Breast epithelium (tissue), 4 donors: ENCODE results near the gene MGAM2. TPM values are rescaled to one million over a fixed set of nuclear protein-coding genes. Genes with fewer than 3 reads are reported as not detected.

Experiments
- DNase-seq, 2 donors: peaks; one replicate each; pipeline ENCODE4 v3.0.0-alpha.2; 2019; ENCODE audit warnings: low spot score in 2 of 2
- H3K27ac ChIP-seq, 2 donors: fragments of 200-600 bp; sonication (generic) in 1 of 2; one replicate each; pipeline ENCODE4 v1.5.1; 2016 to 2019; ENCODE audit warnings: mild to moderate bottlenecking in 1 of 2
- H3K27me3 ChIP-seq, 2 donors: fragments of 200-600 bp; sonication (generic) in 1 of 2; one replicate each; pipeline versions ENCODE4 v1.5.1 to v1.6.0; 2017 to 2019; ENCODE audit warnings: control low read depth in 1 of 2, mild to moderate bottlenecking in 1 of 2
- H3K36me3 ChIP-seq: fragments of 200-600 bp; one replicate; pipeline ENCODE4 v1.5.1; 2019
- H3K4me1 ChIP-seq, 2 donors: fragments of 200-600 bp; sonication (generic); one replicate each; pipeline ENCODE4 v1.5.1; 2016 to 2019; ENCODE audit warnings: control low read depth in 1 of 2
- H3K4me3 ChIP-seq, 3 donors: fragments of 200-600 bp; sonication (generic); 1 replicate in 2 of 3; 2 replicates in 1 of 3; pipeline ENCODE4 v1.5.1; 2016 to 2019; ENCODE audit warnings: mild to moderate bottlenecking in 3 of 3, moderate library complexity in 2 of 3
- H3K9me3 ChIP-seq, 2 donors: fragments of 200-600 bp; sonication (generic) in 1 of 2; one replicate each; pipeline ENCODE4 v1.5.1; 2016 to 2019; ENCODE audit warnings: control low read depth in 1 of 2
- POLR2A ChIP-seq: fragments of 450-650 bp; IDR thresholded peaks from one replicate; pipeline ENCODE4 v1.6.1; 2016; ENCODE audit warnings: antibody characterized with exemption, mild to moderate bottlenecking, moderate library complexity
- POLR2AphosphoS5 ChIP-seq, 3 donors: sonication (generic); formaldehyde crosslinking; IDR thresholded peaks; one replicate each; pipeline ENCODE4 v1.6.1; 2017; ENCODE audit warnings: antibody characterized with exemption in 3 of 3
- intact Hi-C: fragments of 100-400 bp; cut with DNase I; formaldehyde crosslinking; loops from one replicate; pipeline ENCODE4 v1.15.1; 2023; ENCODE audit warnings: low total_unique reads
- total RNA-seq, 3 donors: library from RNA; depleted of rRNA; stranded (reverse); fragments of >200 nt; gene quantifications; one replicate each; pipeline ENCODE4 v1.1.0, GENCODE V29; 2016
- TF ChIP-seq, protein P1 (sequence below), 3 donors: fragments of 450-650 bp; IDR thresholded peaks; one replicate each; pipeline ENCODE4 v1.5.1; 2016 to 2017; ENCODE audit warnings: antibody characterized with exemption in 3 of 3, mild to moderate bottlenecking in 3 of 3, moderate library complexity in 3 of 3

The MGAM2 gene
- total RNA-seq, 3 donors from 2014 or later = under 0.01 to 2.9 (median 2.3) TPM

DNA sequence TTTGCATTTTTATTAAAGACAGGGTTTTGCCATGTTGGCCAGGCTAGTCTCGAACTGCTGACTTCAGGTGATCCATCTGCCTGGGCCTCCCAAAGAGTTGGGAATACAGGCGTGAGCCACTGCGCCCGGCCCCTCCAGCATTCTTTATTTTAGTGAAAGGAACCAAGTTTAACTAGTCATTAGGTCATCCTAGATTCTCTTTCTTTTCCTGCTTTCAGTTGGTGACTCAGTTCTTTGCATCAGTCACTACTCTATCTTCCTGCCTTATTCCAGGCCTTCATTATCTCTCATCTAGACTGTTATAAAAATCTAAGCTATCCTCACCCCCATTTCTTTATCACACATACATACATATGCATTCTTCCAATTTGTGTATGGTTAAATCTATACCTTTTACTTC is 82.7 kb downstream of the MGAM2 start:
- no peaks in the 10 kb centered on the region for H3K27me3 ChIP-seq
- DNase-seq = no peak
- no peak overlapping the region for H3K27ac ChIP-seq
- TF ChIP-seq POLR2A = no peak
- TF ChIP-seq, protein P1, sequence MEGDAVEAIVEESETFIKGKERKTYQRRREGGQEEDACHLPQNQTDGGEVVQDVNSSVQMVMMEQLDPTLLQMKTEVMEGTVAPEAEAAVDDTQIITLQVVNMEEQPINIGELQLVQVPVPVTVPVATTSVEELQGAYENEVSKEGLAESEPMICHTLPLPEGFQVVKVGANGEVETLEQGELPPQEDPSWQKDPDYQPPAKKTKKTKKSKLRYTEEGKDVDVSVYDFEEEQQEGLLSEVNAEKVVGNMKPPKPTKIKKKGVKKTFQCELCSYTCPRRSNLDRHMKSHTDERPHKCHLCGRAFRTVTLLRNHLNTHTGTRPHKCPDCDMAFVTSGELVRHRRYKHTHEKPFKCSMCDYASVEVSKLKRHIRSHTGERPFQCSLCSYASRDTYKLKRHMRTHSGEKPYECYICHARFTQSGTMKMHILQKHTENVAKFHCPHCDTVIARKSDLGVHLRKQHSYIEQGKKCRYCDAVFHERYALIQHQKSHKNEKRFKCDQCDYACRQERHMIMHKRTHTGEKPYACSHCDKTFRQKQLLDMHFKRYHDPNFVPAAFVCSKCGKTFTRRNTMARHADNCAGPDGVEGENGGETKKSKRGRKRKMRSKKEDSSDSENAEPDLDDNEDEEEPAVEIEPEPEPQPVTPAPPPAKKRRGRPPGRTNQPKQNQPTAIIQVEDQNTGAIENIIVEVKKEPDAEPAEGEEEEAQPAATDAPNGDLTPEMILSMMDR (IDR thresholded peaks at IDR 0.05) = no peak
- TF ChIP-seq POLR2AphosphoS5 (IDR thresholded peaks at IDR 0.05) = no peak
- no peak overlapping the region for H3K4me3 ChIP-seq
- no peaks in the 10 kb centered on the region for H3K4me1 ChIP-seq
- no peaks in the 10 kb centered on the region for H3K36me3 ChIP-seq
- intact Hi-C loops = no loop called here
- H3K9me3 ChIP-seq = no peaks in the 10 kb centered on the region

DNA sequence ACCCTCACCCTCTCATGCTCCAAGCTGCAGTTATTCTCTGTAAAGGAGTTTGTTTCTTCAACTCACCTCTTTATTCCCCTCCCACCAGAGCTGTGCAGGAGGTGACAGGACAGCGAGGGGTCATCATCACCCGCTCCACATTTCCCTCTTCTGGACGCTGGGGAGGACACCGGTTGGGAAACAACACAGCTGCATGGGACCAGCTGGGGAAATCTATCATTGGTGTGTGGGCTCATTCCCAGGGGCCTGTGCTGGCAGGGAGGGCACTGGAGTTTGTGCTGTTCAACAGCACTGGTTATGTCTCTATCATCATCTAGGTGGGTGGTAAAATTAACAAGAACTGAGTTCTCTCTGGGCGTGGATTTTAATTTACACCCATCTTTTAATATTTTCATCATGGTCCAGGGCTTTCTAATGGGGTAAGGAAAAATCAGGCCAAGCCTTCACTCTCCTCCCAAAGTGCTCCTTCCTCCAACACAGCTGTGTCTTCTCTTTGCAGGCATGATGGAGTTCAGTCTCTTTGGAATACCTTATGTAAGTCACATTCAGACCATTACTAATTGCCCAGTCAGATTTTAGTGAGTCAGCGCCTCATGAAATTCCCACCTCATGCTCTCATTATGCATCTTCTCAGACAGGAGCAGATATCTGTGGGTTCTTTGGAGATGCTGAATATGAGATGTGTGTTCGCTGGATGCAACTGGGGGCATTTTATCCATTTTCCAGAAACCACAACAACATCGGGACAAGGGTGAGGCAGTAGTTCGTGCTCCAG is 84.7 kb downstream of the MGAM2 start:
- TF ChIP-seq POLR2AphosphoS5 (IDR thresholded peaks at IDR 0.05) = no peak
- TF ChIP-seq, protein P1 (IDR thresholded peaks at IDR 0.05) = no peak
- intact Hi-C loops = no loop called here
- H3K27me3 ChIP-seq = no peaks in the 10 kb centered on the region
- H3K4me3 ChIP-seq = no peak overlapping the region
- H3K27ac ChIP-seq = no peak overlapping the region
- no peaks in the 10 kb centered on the region for H3K9me3 ChIP-seq
- no peaks in the 10 kb centered on the region for H3K4me1 ChIP-seq
- no peak for DNase-seq
- no peaks in the 10 kb centered on the region for H3K36me3 ChIP-seq

DNA sequence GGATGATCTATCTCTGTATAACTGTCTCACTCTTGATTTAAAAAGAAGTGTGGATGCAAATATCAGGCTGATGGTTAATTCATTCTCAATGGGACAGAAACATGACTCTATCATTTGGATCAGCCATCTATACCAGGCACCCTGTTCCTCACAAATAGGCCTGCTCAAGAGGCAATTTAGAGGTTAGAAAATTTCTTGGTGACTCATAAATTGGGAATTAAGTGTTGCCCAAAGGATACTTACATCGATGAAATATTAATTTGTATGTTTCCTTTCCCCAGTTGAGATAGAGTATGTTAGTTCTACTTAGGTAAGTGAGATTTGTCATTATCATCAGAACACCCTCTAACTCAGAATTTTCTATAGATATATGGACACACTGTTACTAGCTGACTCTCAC is 88.7 kb downstream of the MGAM2 start:
- H3K27me3 ChIP-seq = no peaks in the 10 kb centered on the region
- no peaks in the 10 kb centered on the region for H3K9me3 ChIP-seq
- no peak overlapping the region for H3K4me3 ChIP-seq
- no peaks in the 10 kb centered on the region for H3K36me3 ChIP-seq
- TF ChIP-seq POLR2AphosphoS5 (IDR thresholded peaks at IDR 0.05) = no peak
- no peak for TF ChIP-seq POLR2A
- TF ChIP-seq, protein P1 (IDR thresholded peaks at IDR 0.05) = no peak
- H3K4me1 ChIP-seq = no peaks in the 10 kb centered on the region
- intact Hi-C loops = no loop called here
- no peak for DNase-seq
- no peak overlapping the region for H3K27ac ChIP-seq

DNA sequence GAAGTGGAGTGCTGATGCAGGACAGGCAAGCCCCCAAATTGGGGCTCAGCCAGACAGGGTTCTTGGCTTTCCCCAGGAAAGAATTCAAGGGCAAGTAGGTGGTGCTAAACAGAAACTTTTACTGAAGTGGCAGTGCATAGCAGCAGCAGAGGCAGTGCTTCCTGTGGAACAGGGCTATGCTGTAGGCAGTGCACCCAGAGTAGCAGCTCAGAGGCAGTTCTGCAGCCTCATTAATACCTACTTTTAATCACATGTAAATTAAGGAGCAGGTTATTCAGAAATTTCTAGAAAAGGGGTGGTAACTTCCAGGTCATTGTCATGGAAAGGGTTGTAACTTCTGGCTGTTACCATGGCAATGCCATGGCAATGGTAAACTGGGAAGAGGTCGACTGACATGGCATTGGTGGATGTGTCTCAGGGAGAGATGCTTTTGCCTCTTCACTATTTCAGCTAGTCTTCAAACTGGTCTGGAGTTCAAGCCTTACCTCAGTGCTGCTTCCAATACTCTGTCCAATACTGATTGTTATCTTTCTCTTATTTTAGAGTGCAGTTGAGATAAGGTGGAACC is 117.1 kb downstream of the MGAM2 start:
- no peak overlapping the region for H3K27ac ChIP-seq
- intact Hi-C loops = no loop called here
- no peak overlapping the region for H3K4me3 ChIP-seq
- H3K36me3 ChIP-seq = no peaks in the 10 kb centered on the region
- H3K4me1 ChIP-seq = no peaks in the 10 kb centered on the region
- H3K27me3 ChIP-seq = no peaks in the 10 kb centered on the region
- no peaks in the 10 kb centered on the region for H3K9me3 ChIP-seq
- TF ChIP-seq POLR2A (no peak), POLR2AphosphoS5 (IDR thresholded peaks at IDR 0.05) (no peak)
- TF ChIP-seq, protein P1 (IDR thresholded peaks at IDR 0.05) = no peak
- no peak for DNase-seq

DNA sequence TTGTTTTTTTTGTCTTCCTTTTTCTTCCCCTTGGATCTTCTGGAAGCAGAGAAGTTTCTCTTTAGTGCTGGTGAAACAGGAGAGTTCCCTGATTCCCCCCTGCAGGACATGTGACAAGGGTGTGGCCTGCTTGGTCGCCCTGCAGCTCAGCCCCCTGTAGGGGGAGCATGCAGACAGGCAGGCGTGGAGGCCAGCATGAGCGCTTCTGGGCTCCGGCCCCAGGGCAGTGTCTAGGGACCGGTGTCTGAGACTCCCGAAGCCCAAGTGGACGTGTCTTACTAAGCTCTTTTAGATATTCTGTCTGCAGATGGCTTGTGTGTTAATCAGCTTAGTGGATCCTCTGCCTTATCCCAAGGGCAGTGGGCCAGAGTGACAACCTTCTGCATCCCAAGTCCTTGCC is 120.2 kb downstream of the MGAM2 start:
- TF ChIP-seq, protein P1 (IDR thresholded peaks at IDR 0.05) = no peak
- TF ChIP-seq POLR2AphosphoS5 (IDR thresholded peaks at IDR 0.05) (no peak), POLR2A (no peak)
- Histone ChIP-seq H3K27me3 (no peaks in the 10 kb centered on the region), H3K4me3 (no peak overlapping the region), H3K27ac (no peak overlapping the region), H3K36me3 (no peaks in the 10 kb centered on the region), H3K9me3 (peaks cover 0 to 5% of the 10 kb centered on the region in 2 donors), H3K4me1 (no peaks in the 10 kb centered on the region)
- intact Hi-C loops = no loop called here
- DNase-seq = no peak
